HCT116 (cell line): Measurements from ENCODE around the gene PLCD1. TPM values are rescaled to one million over a fixed set of nuclear protein-coding genes. Genes with fewer than 3 reads are reported as not detected.

ENCODE experiments used
- ATAC-seq: fragments of 200-7000 bp; cut with Tn5 transposase; 2 replicates; pipeline ENCODE4 v1.9.1; 2020; ENCODE audit warnings: mild to moderate bottlenecking, moderate library complexity
- BruUV-seq: library from RNA; stranded (reverse); fragments of 400-500 nt; replicated peaks from 2 replicates; lab custom pipeline; 2021; lab: Mats Ljungman, UMichigan
- CTCF ChIA-PET: fragments of 300-600 bp; sonication (Branson Sonifier 250); formaldehyde crosslinking; loops from one replicate; lab custom pipeline; 2021; ENCODE audit warnings: antibody characterized with exemption; lab: Charles Lee
- POLR2A ChIA-PET: fragments of 300-600, 350-600 bp; sonication (Branson Sonifier 250); formaldehyde crosslinking; loops from one replicate; lab custom pipeline; 2021; ENCODE audit warnings: antibody characterized with exemption; lab: Charles Lee
- RAD21 ChIA-PET, 2 experiments: fragments of 300-600 bp; sonication (Branson Sonifier 250); formaldehyde crosslinking; loops; one replicate each; lab custom pipeline; 2023; ENCODE audit warnings: low total read pairs in 2 of 2; ENCODE audit not compliant: uncharacterized antibody in 2 of 2, unreplicated experiment in 2 of 2, low non-redundant PET in 1 of 2; lab: Charles Lee
- DNase-seq: peaks from one replicate; pipeline ENCODE4 v3.0.0-alpha.2; 2010; ENCODE audit warnings: low read depth, low spot score
- H2AFZ ChIP-seq: fragments of 200-600 bp; shearing (Covaris generic), sonication (generic); 2 replicates; pipeline ENCODE4 v1.6.1; 2017; ENCODE audit warnings: low read depth, mixed run types, mixed read lengths, antibody characterized with exemption, low read length; ENCODE audit not compliant: poor library complexity, severe bottlenecking
- H3K27ac ChIP-seq: 2 replicates; pipeline ENCODE4 v1.5.1; 2012; ENCODE audit warnings: low read depth, low read length
- H3K27me3 ChIP-seq: fragments of 200-600 bp; sonication (generic); 2 replicates; pipeline ENCODE4 v1.6.1; 2016; ENCODE audit warnings: mixed run types, low read length, mixed read lengths; ENCODE audit not compliant: insufficient read depth
- H3K36me3 ChIP-seq, 2 experiments: fragments of 200-500 bp in 1 of 2; fragments of 200-600 bp in 1 of 2; sonication (Bioruptor generic) in 1 of 2; sonication (generic) in 1 of 2; 2 replicates each; pipeline versions ENCODE4 v1.5.1 to v1.6.1; 2014 to 2016; ENCODE audit warnings: low read length in 2 of 2, inconsistent platforms in 1 of 2, mixed read lengths in 1 of 2, mixed run types in 1 of 2; ENCODE audit not compliant: insufficient read depth in 2 of 2, control insufficient read depth in 1 of 2
- H3K4me1 ChIP-seq, 2 experiments: fragments of 200-600 bp in 1 of 2; sonication (generic) in 1 of 2; 2 replicates each; pipeline versions ENCODE4 v1.5.1 to v1.6.1; 2012 to 2017; ENCODE audit warnings: low read length in 2 of 2, inconsistent platforms in 1 of 2, mild to moderate bottlenecking in 1 of 2, mixed read lengths in 1 of 2, mixed run types in 1 of 2, moderate library complexity in 1 of 2; ENCODE audit not compliant: insufficient read depth in 2 of 2, control insufficient read depth in 1 of 2
- H3K4me2 ChIP-seq: fragments of 200-600 bp; sonication (generic); 2 replicates; pipeline ENCODE4 v1.6.1; 2017; ENCODE audit warnings: mixed run types, low read length, mixed read lengths
- H3K4me3 ChIP-seq, 2 experiments: fragments of 200-600 bp in 1 of 2; sonication (generic) in 1 of 2; replicated peaks in 1 of 2; 2 replicates each; pipeline ENCODE4 v1.5.1; 2011 to 2016; ENCODE audit warnings: low read length in 2 of 2, control low read depth in 1 of 2, low read depth in 1 of 2, mild to moderate bottlenecking in 1 of 2, mixed read lengths in 1 of 2, mixed run types in 1 of 2
- H3K79me2 ChIP-seq: fragments of 200-600 bp; sonication (generic); 2 replicates; pipeline ENCODE4 v1.6.1; 2017; ENCODE audit warnings: mild to moderate bottlenecking, mixed run types, low read length, moderate library complexity, mixed read lengths; ENCODE audit not compliant: insufficient read depth
- H3K9ac ChIP-seq: fragments of 200-600 bp; sonication (generic); 2 replicates; pipeline ENCODE4 v1.6.1; 2016; ENCODE audit warnings: low read length, mixed read lengths
- H3K9me2 ChIP-seq: fragments of 200-600 bp; sonication (generic), shearing (Covaris generic); 2 replicates; pipeline ENCODE4 v1.6.1; 2017; ENCODE audit warnings: mixed run types, mild to moderate bottlenecking, moderate library complexity; ENCODE audit not compliant: insufficient read depth
- H3K9me3 ChIP-seq, 2 experiments: fragments of 200-500 bp in 1 of 2; fragments of 200-600 bp in 1 of 2; sonication (Bioruptor generic) in 1 of 2; sonication (generic) in 1 of 2; 2 replicates each; pipeline ENCODE4 v1.6.1; 2014 to 2017; ENCODE audit warnings: low read length in 2 of 2, mixed read lengths in 2 of 2, inconsistent platforms in 1 of 2, low read depth in 1 of 2, mild to moderate bottlenecking in 1 of 2, mixed run types in 1 of 2, moderate library complexity in 1 of 2; ENCODE audit not compliant: control insufficient read depth in 1 of 2, insufficient read depth in 1 of 2
- H4K20me1 ChIP-seq: fragments of 200-600 bp; sonication (generic), shearing (Covaris generic); 2 replicates; pipeline ENCODE4 v1.6.1; 2017; ENCODE audit warnings: mixed run types, mild to moderate bottlenecking, moderate library complexity; ENCODE audit not compliant: insufficient read depth
- CBX3 ChIP-seq: IDR thresholded peaks from 2 replicates; pipeline ENCODE4 v1.6.1; 2012; ENCODE audit warnings: low read depth
- ELF1 ChIP-seq: IDR thresholded peaks from 2 replicates; pipeline ENCODE4 v1.6.1; 2012; ENCODE audit warnings: low read depth, borderline replicate concordance
- EZH2phosphoT487 ChIP-seq: fragments of 200-600 bp; IDR thresholded peaks from 2 replicates; pipeline ENCODE4 v1.6.1; 2018; ENCODE audit warnings: antibody characterized with exemption, borderline replicate concordance
- FOSL1 ChIP-seq: IDR thresholded peaks from 2 replicates; pipeline ENCODE4 v1.6.1; 2012; ENCODE audit warnings: low read depth
- MAX ChIP-seq: IDR thresholded peaks from 2 replicates; pipeline ENCODE4 v1.6.1; 2012
- POLR2A ChIP-seq: IDR thresholded peaks from 2 replicates; pipeline ENCODE4 v1.7.0; 2011; ENCODE audit warnings: borderline replicate concordance; ENCODE audit not compliant: insufficient read depth, insufficient read length; ENCODE audit errors: extremely low read depth
- POLR2AphosphoS5 ChIP-seq: IDR thresholded peaks from 2 replicates; pipeline ENCODE4 v1.6.1; 2011; ENCODE audit warnings: mild to moderate bottlenecking, low read depth, low read length, moderate library complexity
- REST ChIP-seq: IDR thresholded peaks from 2 replicates; pipeline ENCODE4 v1.6.1; 2012; ENCODE audit warnings: low read depth
- SP1 ChIP-seq: IDR thresholded peaks from 2 replicates; pipeline ENCODE4 v1.6.1; 2012; ENCODE audit warnings: low read depth
- SRF ChIP-seq: IDR thresholded peaks from 2 replicates; pipeline ENCODE4 v1.6.1; 2012; ENCODE audit warnings: low read depth
- YY1 ChIP-seq: IDR thresholded peaks from 2 replicates; pipeline ENCODE4 v1.6.1; 2011; ENCODE audit warnings: low read length, low read depth, moderate library complexity, mild to moderate bottlenecking; ENCODE audit not compliant: insufficient replicate concordance; ENCODE audit errors: extremely low read depth
- ZNF274 ChIP-seq: fragments of 200-500 bp; sonication (Bioruptor generic); IDR thresholded peaks from 2 replicates; pipeline ENCODE4 v1.6.1; 2014; ENCODE audit warnings: mild to moderate bottlenecking, low read depth, low read length, inconsistent platforms
- intact Hi-C: fragments of 100-400 bp; cut with micrococcal nuclease; formaldehyde crosslinking; loops from 2 replicates; pipeline ENCODE4 v1.10.0; 2022
- total RNA-seq: library from RNA; stranded (reverse); gene quantifications from one replicate; pipeline ENCODE4 v1.2.1, GENCODE V29; 2021; ENCODE audit not compliant: unreplicated experiment

The PLCD1 gene
- total RNA-seq, 1 experiment from 2014 or later = 15.9 TPM

DNA sequence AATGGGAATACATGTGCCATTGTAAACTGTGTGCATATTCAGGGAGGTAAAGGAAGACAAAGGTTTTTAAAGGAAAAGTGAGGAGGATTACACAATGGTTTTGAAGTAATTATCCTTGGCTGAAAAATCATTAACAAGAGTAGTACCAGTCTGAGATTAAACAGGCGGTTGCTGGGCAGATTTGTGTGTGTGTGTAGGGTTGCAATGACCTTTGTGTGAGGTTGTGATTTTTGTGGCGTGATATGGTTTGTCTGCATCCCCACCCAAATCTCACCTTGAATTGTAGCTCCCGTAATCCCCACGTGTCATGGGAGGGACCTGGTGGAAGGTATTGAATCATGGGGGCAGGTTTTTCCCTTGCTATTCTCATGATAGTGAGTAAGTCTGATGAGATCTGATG is 16.6 kb upstream of the PLCD1 start:
- Histone ChIP-seq H3K9me2 (no peaks in the 10 kb centered on the region), H3K4me2 (no peak overlapping the region), H3K9ac (no peak overlapping the region), H3K27me3 (no peaks in the 10 kb centered on the region), H3K36me3 (no peaks in the 10 kb centered on the region), H4K20me1 (no peaks in the 10 kb centered on the region), H2AFZ (no peak overlapping the region), H3K27ac (no peak overlapping the region), H3K4me1 (no peaks in the 10 kb centered on the region), H3K9me3 (no peaks in the 10 kb centered on the region), H3K79me2 (no peaks in the 10 kb centered on the region), H3K4me3 (no peak overlapping the region)
- no peak for TF ChIP-seq FOSL1
- TF ChIP-seq MAX = no peak
- no peak for TF ChIP-seq SP1
- TF ChIP-seq CBX3 = no peak
- no peak for TF ChIP-seq YY1
- no peak for TF ChIP-seq REST
- TF ChIP-seq POLR2A = no peak
- TF ChIP-seq ZNF274 = no peak
- TF ChIP-seq EZH2phosphoT487 = no peak
- TF ChIP-seq SRF = no peak
- TF ChIP-seq POLR2AphosphoS5 = no peak
- no peak for TF ChIP-seq ELF1
- RAD21 ChIA-PET = no interaction called here
- POLR2A ChIA-PET = no interaction called here
- DNase-seq (no peak), ATAC-seq (no peak)
- no TSS peak for BruUV-seq
- intact Hi-C loops = no loop called here
- CTCF ChIA-PET = no interaction called here
